Gastroesophageal sphincter (tissue), 4 donors: ENCODE measurements around the gene SPACA9. TPM values are rescaled to one million over a fixed set of nuclear protein-coding genes. Genes with fewer than 3 reads are reported as not detected.
A peak's percentile ranks its signal among the peaks of the same experiment; 100 is the strongest.

ENCODE experiments used
- ATAC-seq: fragments of 150-250 bp; one replicate; pipeline ENCODE4 v1.9.1; 2016; ENCODE audit warnings: mild to moderate bottlenecking, moderate library complexity
- H3K27ac ChIP-seq, 4 donors: fragments of 200-600 bp; sonication (generic) in 3 of 4; 1 replicate in 3 of 4; 2 replicates in 1 of 4; pipeline ENCODE4 v1.5.1; 2016 to 2019
- H3K27me3 ChIP-seq: fragments of 200-600 bp; sonication (generic); one replicate; pipeline ENCODE4 v1.5.1; 2019
- H3K36me3 ChIP-seq, 2 donors: fragments of 200-600 bp; sonication (generic); one replicate each; pipeline ENCODE4 v1.5.1; 2019; ENCODE audit warnings: control low read depth in 1 of 2
- H3K4me1 ChIP-seq, 3 donors: fragments of 200-600 bp; sonication (generic); 1 replicate in 2 of 3; 2 replicates in 1 of 3; pipeline ENCODE4 v1.5.1; 2016 to 2019; ENCODE audit warnings: control low read depth in 2 of 3
- H3K4me3 ChIP-seq, 2 donors: fragments of 200-600 bp; sonication (generic); one replicate each; pipeline ENCODE4 v1.5.1; 2019; ENCODE audit warnings: mild to moderate bottlenecking in 1 of 2, moderate library complexity in 1 of 2
- H3K9me3 ChIP-seq, 3 donors: fragments of 200-600 bp; sonication (generic); one replicate each; pipeline ENCODE4 v1.5.1; 2017 to 2019; ENCODE audit warnings: control low read depth in 2 of 3
- CTCF ChIP-seq, 4 experiments: fragments of 200-600 bp in 2 of 4; fragments of 450-650 bp in 2 of 4; sonication (generic) in 1 of 4; IDR thresholded peaks; one replicate each; pipeline ENCODE4 v1.5.1; 2017 to 2019; ENCODE audit warnings: antibody characterized with exemption in 4 of 4, mild to moderate bottlenecking in 2 of 4, moderate library complexity in 2 of 4
- EP300 ChIP-seq: sonication (generic); formaldehyde crosslinking; IDR thresholded peaks from one replicate; pipeline ENCODE4 v1.6.1; 2017; ENCODE audit warnings: antibody characterized with exemption, mild to moderate bottlenecking
- POLR2A ChIP-seq, 2 donors: fragments of 450-650 bp; IDR thresholded peaks; one replicate each; pipeline ENCODE4 v1.6.1; 2017; ENCODE audit warnings: antibody characterized with exemption in 2 of 2, mild to moderate bottlenecking in 2 of 2, moderate library complexity in 1 of 2
- POLR2AphosphoS5 ChIP-seq: sonication (generic); formaldehyde crosslinking; IDR thresholded peaks from one replicate; pipeline ENCODE4 v1.6.1; 2017; ENCODE audit warnings: antibody characterized with exemption
- WGBS, 2 donors: methylation state at CpG; one replicate each; pipeline ENCODE4 v1.1.5; 2018; ENCODE audit warnings: low coverage in 1 of 2; 5-methylcytosine and 5-hydroxymethylcytosine counted together
- total RNA-seq, 4 donors: library from RNA; depleted of rRNA; stranded (reverse); fragments of >200 nt; gene quantifications; one replicate each; pipeline ENCODE4 v1.1.0, GENCODE V29; 2016

SPACA9 gene
- total RNA-seq, 4 donors from 2014 or later: 2.6 to 8.2 (median 3.9) TPM

- 83 to 84% methylated on average over 4 to 6 of the region's 6 CpGs for WGBS, 2 donors
- Histone ChIP-seq H3K4me1 (peaks cover 0 to 18% (median 8%) of the 10 kb centered on the region in 3 donors), H3K9me3 (no peaks in the 10 kb centered on the region), H3K36me3 (peaks cover 0 to 9% of the 10 kb centered on the region in 2 donors), H3K27me3 (no peaks in the 10 kb centered on the region), H3K4me3 (peak overlapping the region in 1 of 2 donors; percentile 65), H3K27ac (peak overlapping the region in 3 of 4 donors; percentile 86 to 89 (median 87))
- TF ChIP-seq CTCF (IDR thresholded peaks at IDR 0.05) (no peak), POLR2A (IDR thresholded peaks at IDR 0.05) (no peak), EP300 (no peak), POLR2AphosphoS5 (no peak)
- ATAC-seq: no peak
Observed at GRCh38 chr9:132879457-132880323, 992 bp downstream of the SPACA9 start.

- 80 to 86% methylated on average over 4 to 7 of the region's 7 CpGs for WGBS, 2 donors
- ATAC-seq: no peak
- peak overlapping the region in 1 of 4 donors; percentile 86 for H3K27ac ChIP-seq
- H3K36me3 ChIP-seq: peaks cover 0 to 15% of the 10 kb centered on the region in 2 donors
- H3K27me3 ChIP-seq: no peaks in the 10 kb centered on the region
- no peak overlapping the region for H3K4me3 ChIP-seq
- peaks cover 0 to 18% (median 8%) of the 10 kb centered on the region in 3 donors for H3K4me1 ChIP-seq
- TF ChIP-seq POLR2AphosphoS5 (no peak), POLR2A (IDR thresholded peaks at IDR 0.05) (no peak), CTCF (IDR thresholded peaks at IDR 0.05) (no peak), EP300 (no peak)
- no peaks in the 10 kb centered on the region for H3K9me3 ChIP-seq
Observed at GRCh38 chr9:132880324-132880661, 1.6 kb downstream of the SPACA9 start.

GRCh38 chr9:132881826-132882225, 3.1 kb downstream of the SPACA9 start:
- peaks cover 0 to 18% (median 8%) of the 10 kb centered on the region in 3 donors for H3K4me1 ChIP-seq
- H3K36me3 ChIP-seq: peaks cover 0 to 30% of the 10 kb centered on the region in 2 donors
- ATAC-seq: no peak
- no peak for TF ChIP-seq POLR2AphosphoS5
- TF ChIP-seq CTCF (IDR thresholded peaks at IDR 0.05): no peak
- no peak for TF ChIP-seq POLR2A (IDR thresholded peaks at IDR 0.05)
- no peak for TF ChIP-seq EP300
- no peaks in the 10 kb centered on the region for H3K9me3 ChIP-seq
- H3K27ac ChIP-seq: no peak overlapping the region
- no peak overlapping the region for H3K4me3 ChIP-seq
- H3K27me3 ChIP-seq: no peaks in the 10 kb centered on the region
- 60% methylated on average over 3 of the region's 6 CpGs; no CpG with 5 or more reads in 1 of the 2 donors for WGBS, 2 donors

GRCh38 chr9:132882616-132883015, 3.9 kb downstream of the SPACA9 start:
- no peak overlapping the region for H3K27ac ChIP-seq
- H3K4me1 ChIP-seq: peaks cover 0 to 14% (median 5%) of the 10 kb centered on the region in 3 donors
- TF ChIP-seq POLR2AphosphoS5 (no peak), CTCF (IDR thresholded peaks at IDR 0.05) (no peak), EP300 (no peak), POLR2A (IDR thresholded peaks at IDR 0.05) (no peak)
- H3K27me3 ChIP-seq: no peaks in the 10 kb centered on the region
- H3K36me3 ChIP-seq: peaks cover 0 to 38% of the 10 kb centered on the region in 2 donors
- no peaks in the 10 kb centered on the region for H3K9me3 ChIP-seq
- WGBS, 2 donors: 67% methylated on average over 4 of the region's 6 CpGs; no CpG with 5 or more reads in 1 of the 2 donors
- H3K4me3 ChIP-seq: no peak overlapping the region
- no peak for ATAC-seq
